GM10847 (cell line): ENCODE measurements around the gene LRRC7.

Experiments used
- POLR2A ChIP-seq: IDR thresholded peaks from 2 replicates; pipeline ENCODE4 v1.6.1; 2011; ENCODE audit not compliant: insufficient read length; ENCODE audit errors: extremely low read depth

Gene LRRC7

GRCh38 chr1:69846267-69846666 is 278.5 kb downstream of the LRRC7 start:
- no peak for TF ChIP-seq POLR2A

- TF ChIP-seq POLR2A, result no peak
Measured at GRCh38 chr1:69847670-69848069, 279.9 kb downstream of the LRRC7 start.

- no peak for TF ChIP-seq POLR2A
Measured at GRCh38 chr1:69852151-69852550, 284.4 kb downstream of the LRRC7 start.

GRCh38 chr1:69852706-69853105 is 285.0 kb downstream of the LRRC7 start:
- TF ChIP-seq POLR2A, result no peak

GRCh38 chr1:69858534-69858933 is 290.8 kb downstream of the LRRC7 start:
- no peak for TF ChIP-seq POLR2A

GRCh38 chr1:69861641-69862040 is 293.9 kb downstream of the LRRC7 start:
- TF ChIP-seq POLR2A, result no peak

- no peak for TF ChIP-seq POLR2A
Measured at GRCh38 chr1:69862906-69863305, 295.2 kb downstream of the LRRC7 start.

GRCh38 chr1:69863704-69864103 is 296.0 kb downstream of the LRRC7 start:
- TF ChIP-seq POLR2A, result no peak

GRCh38 chr1:69871412-69871811 is 303.7 kb downstream of the LRRC7 start:
- TF ChIP-seq POLR2A, result no peak

- TF ChIP-seq POLR2A, result no peak
Measured at GRCh38 chr1:69878338-69878737, 310.6 kb downstream of the LRRC7 start.

GRCh38 chr1:69888657-69889056 is 320.9 kb downstream of the LRRC7 start:
- no peak for TF ChIP-seq POLR2A

GRCh38 chr1:69898403-69898947 is 330.8 kb downstream of the LRRC7 start:
- no peak for TF ChIP-seq POLR2A

- no peak for TF ChIP-seq POLR2A
Measured at GRCh38 chr1:69911301-69911801, 343.6 kb downstream of the LRRC7 start.

GRCh38 chr1:69913977-69914376 is 346.3 kb downstream of the LRRC7 start:
- TF ChIP-seq POLR2A, result no peak

- no peak for TF ChIP-seq POLR2A
Measured at GRCh38 chr1:69914976-69915765, 347.4 kb downstream of the LRRC7 start.

GRCh38 chr1:69919129-69919921 is 351.6 kb downstream of the LRRC7 start:
- no peak for TF ChIP-seq POLR2A
